Vagina (tissue), 2 donors: Measurements from ENCODE around the gene ESPNL.

Experiments used
- POLR2A ChIP-seq, 2 donors: fragments of 450-650 bp; IDR thresholded peaks; one replicate each; pipeline ENCODE4 v1.6.1; 2017; ENCODE audit warnings: antibody characterized with exemption in 2 of 2, mild to moderate bottlenecking in 2 of 2, moderate library complexity in 2 of 2
- TF ChIP-seq, protein P1 (sequence below), 3 experiments: fragments of 450-650 bp in 2 of 3; fragments of 200-600 bp in 1 of 3; sonication (generic) in 1 of 3; IDR thresholded peaks; one replicate each; pipeline ENCODE4 v1.5.1; 2017 to 2019; ENCODE audit warnings: antibody characterized with exemption in 3 of 3, mild to moderate bottlenecking in 2 of 3, moderate library complexity in 2 of 3

- TF ChIP-seq, protein P1, sequence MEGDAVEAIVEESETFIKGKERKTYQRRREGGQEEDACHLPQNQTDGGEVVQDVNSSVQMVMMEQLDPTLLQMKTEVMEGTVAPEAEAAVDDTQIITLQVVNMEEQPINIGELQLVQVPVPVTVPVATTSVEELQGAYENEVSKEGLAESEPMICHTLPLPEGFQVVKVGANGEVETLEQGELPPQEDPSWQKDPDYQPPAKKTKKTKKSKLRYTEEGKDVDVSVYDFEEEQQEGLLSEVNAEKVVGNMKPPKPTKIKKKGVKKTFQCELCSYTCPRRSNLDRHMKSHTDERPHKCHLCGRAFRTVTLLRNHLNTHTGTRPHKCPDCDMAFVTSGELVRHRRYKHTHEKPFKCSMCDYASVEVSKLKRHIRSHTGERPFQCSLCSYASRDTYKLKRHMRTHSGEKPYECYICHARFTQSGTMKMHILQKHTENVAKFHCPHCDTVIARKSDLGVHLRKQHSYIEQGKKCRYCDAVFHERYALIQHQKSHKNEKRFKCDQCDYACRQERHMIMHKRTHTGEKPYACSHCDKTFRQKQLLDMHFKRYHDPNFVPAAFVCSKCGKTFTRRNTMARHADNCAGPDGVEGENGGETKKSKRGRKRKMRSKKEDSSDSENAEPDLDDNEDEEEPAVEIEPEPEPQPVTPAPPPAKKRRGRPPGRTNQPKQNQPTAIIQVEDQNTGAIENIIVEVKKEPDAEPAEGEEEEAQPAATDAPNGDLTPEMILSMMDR (IDR thresholded peaks at IDR 0.05) = no peak
- TF ChIP-seq POLR2A (IDR thresholded peaks at IDR 0.05) = no peak
Observed at GRCh38 chr2:238166391-238167343, 66.5 kb downstream of the ESPNL start.
